HCT116 (cell line): ENCODE measurements around the gene TMEM266.
A peak's percentile ranks its signal among the peaks of the same experiment; 100 is the strongest.

ENCODE experiments used
- EZH2 ChIP-seq: fragments of 200-600 bp; sonication (generic); IDR thresholded peaks from 2 replicates; pipeline ENCODE4 v1.6.1; 2017; ENCODE audit warnings: antibody characterized with exemption, mixed run types
- EZH2phosphoT487 ChIP-seq: fragments of 200-600 bp; IDR thresholded peaks from 2 replicates; pipeline ENCODE4 v1.6.1; 2018; ENCODE audit warnings: antibody characterized with exemption, borderline replicate concordance
- POLR2A ChIP-seq: IDR thresholded peaks from 2 replicates; pipeline ENCODE4 v1.7.0; 2011; ENCODE audit warnings: borderline replicate concordance; ENCODE audit not compliant: insufficient read depth, insufficient read length; ENCODE audit errors: extremely low read depth
- POLR2AphosphoS5 ChIP-seq: IDR thresholded peaks from 2 replicates; pipeline ENCODE4 v1.6.1; 2011; ENCODE audit warnings: mild to moderate bottlenecking, low read depth, low read length, moderate library complexity
- RAD21 ChIP-seq: IDR thresholded peaks from 2 replicates; pipeline ENCODE4 v1.6.1; 2012; ENCODE audit warnings: low read depth, mild to moderate bottlenecking
- SIN3A ChIP-seq: IDR thresholded peaks from 2 replicates; pipeline ENCODE4 v1.6.1; 2012; ENCODE audit warnings: low read depth
- SP1 ChIP-seq: IDR thresholded peaks from 2 replicates; pipeline ENCODE4 v1.6.1; 2012; ENCODE audit warnings: low read depth
- SRF ChIP-seq: IDR thresholded peaks from 2 replicates; pipeline ENCODE4 v1.6.1; 2012; ENCODE audit warnings: low read depth
- YY1 ChIP-seq: IDR thresholded peaks from 2 replicates; pipeline ENCODE4 v1.6.1; 2011; ENCODE audit warnings: low read length, low read depth, moderate library complexity, mild to moderate bottlenecking; ENCODE audit not compliant: insufficient replicate concordance; ENCODE audit errors: extremely low read depth
- TF ChIP-seq, protein P1 (sequence below), 3 experiments: fragments of 200-600 bp in 1 of 3; sonication (generic) in 1 of 3; IDR thresholded peaks in 2 of 3; conservative IDR thresholded peaks in 1 of 3; 2 replicates each; pipeline ENCODE4 v1.5.1; 2012 to 2017; ENCODE audit warnings: low read depth in 2 of 3, low read length in 2 of 3, antibody characterized with exemption in 1 of 3, borderline replicate concordance in 1 of 3, control low read depth in 1 of 3, mild to moderate bottlenecking in 1 of 3, mixed read lengths in 1 of 3, mixed run types in 1 of 3, moderate library complexity in 1 of 3; ENCODE audit not compliant: insufficient read depth in 1 of 3
- TF ChIP-seq, protein P2 (sequence below): IDR thresholded peaks from 2 replicates; pipeline ENCODE4 v1.6.1; 2012
- TF ChIP-seq, protein P3 (sequence below): IDR thresholded peaks from 2 replicates; pipeline ENCODE4 v1.6.1; 2012
- TF ChIP-seq, protein P4 (sequence below): IDR thresholded peaks from 2 replicates; pipeline ENCODE4 v1.6.1; 2012; ENCODE audit warnings: low read depth

DNA sequence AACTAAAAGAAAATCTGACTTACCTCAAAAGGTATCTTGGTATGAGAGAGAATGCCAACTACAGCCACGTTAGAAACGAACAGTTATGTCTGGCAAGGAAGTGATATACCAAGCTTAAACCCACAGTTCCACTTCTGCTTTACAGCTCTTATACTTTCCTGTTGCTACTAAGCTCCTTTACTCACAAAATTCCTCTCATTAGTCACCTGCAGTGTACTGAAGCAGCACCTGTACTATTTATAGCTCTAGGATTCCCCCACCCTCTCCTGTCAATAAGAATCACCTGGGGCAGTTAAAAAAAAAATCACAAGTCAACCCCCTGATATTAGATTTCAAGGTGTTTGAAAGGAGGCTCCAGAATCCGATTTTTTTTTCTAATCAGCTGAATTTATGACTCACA is 2.9 kb upstream of the TMEM266 start:
- no peak for TF ChIP-seq POLR2AphosphoS5
- no peak for TF ChIP-seq EZH2
- TF ChIP-seq, protein P1, sequence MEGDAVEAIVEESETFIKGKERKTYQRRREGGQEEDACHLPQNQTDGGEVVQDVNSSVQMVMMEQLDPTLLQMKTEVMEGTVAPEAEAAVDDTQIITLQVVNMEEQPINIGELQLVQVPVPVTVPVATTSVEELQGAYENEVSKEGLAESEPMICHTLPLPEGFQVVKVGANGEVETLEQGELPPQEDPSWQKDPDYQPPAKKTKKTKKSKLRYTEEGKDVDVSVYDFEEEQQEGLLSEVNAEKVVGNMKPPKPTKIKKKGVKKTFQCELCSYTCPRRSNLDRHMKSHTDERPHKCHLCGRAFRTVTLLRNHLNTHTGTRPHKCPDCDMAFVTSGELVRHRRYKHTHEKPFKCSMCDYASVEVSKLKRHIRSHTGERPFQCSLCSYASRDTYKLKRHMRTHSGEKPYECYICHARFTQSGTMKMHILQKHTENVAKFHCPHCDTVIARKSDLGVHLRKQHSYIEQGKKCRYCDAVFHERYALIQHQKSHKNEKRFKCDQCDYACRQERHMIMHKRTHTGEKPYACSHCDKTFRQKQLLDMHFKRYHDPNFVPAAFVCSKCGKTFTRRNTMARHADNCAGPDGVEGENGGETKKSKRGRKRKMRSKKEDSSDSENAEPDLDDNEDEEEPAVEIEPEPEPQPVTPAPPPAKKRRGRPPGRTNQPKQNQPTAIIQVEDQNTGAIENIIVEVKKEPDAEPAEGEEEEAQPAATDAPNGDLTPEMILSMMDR (IDR thresholded peaks at IDR 0.05 in 2 of 3, conservative IDR thresholded peaks at IDR 0.05 in 1 of 3; ENCODE audit: borderline replicate concordance in 1 of 3, insufficient read depth in 1 of 3, low read depth in 2 of 3, low read length in 2 of 3), result no peak
- no peak for TF ChIP-seq RAD21
- TF ChIP-seq POLR2A, result no peak
- TF ChIP-seq YY1, result no peak
- TF ChIP-seq, protein P2, sequence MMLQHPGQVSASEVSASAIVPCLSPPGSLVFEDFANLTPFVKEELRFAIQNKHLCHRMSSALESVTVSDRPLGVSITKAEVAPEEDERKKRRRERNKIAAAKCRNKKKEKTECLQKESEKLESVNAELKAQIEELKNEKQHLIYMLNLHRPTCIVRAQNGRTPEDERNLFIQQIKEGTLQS, result no peak
- TF ChIP-seq, protein P3, sequence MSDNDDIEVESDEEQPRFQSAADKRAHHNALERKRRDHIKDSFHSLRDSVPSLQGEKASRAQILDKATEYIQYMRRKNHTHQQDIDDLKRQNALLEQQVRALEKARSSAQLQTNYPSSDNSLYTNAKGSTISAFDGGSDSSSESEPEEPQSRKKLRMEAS, result no peak
- TF ChIP-seq SP1, result no peak
- no peak for TF ChIP-seq SRF
- TF ChIP-seq, protein P4, sequence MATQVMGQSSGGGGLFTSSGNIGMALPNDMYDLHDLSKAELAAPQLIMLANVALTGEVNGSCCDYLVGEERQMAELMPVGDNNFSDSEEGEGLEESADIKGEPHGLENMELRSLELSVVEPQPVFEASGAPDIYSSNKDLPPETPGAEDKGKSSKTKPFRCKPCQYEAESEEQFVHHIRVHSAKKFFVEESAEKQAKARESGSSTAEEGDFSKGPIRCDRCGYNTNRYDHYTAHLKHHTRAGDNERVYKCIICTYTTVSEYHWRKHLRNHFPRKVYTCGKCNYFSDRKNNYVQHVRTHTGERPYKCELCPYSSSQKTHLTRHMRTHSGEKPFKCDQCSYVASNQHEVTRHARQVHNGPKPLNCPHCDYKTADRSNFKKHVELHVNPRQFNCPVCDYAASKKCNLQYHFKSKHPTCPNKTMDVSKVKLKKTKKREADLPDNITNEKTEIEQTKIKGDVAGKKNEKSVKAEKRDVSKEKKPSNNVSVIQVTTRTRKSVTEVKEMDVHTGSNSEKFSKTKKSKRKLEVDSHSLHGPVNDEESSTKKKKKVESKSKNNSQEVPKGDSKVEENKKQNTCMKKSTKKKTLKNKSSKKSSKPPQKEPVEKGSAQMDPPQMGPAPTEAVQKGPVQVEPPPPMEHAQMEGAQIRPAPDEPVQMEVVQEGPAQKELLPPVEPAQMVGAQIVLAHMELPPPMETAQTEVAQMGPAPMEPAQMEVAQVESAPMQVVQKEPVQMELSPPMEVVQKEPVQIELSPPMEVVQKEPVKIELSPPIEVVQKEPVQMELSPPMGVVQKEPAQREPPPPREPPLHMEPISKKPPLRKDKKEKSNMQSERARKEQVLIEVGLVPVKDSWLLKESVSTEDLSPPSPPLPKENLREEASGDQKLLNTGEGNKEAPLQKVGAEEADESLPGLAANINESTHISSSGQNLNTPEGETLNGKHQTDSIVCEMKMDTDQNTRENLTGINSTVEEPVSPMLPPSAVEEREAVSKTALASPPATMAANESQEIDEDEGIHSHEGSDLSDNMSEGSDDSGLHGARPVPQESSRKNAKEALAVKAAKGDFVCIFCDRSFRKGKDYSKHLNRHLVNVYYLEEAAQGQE, result no peak
- TF ChIP-seq EZH2phosphoT487, result no peak
- 0 out of 2 replicates have a peak, but pooled peaks have one; percentile 24 for TF ChIP-seq SIN3A
